ENCODE data around the gene ELMOD1.

ELMOD1 gene

DNA sequence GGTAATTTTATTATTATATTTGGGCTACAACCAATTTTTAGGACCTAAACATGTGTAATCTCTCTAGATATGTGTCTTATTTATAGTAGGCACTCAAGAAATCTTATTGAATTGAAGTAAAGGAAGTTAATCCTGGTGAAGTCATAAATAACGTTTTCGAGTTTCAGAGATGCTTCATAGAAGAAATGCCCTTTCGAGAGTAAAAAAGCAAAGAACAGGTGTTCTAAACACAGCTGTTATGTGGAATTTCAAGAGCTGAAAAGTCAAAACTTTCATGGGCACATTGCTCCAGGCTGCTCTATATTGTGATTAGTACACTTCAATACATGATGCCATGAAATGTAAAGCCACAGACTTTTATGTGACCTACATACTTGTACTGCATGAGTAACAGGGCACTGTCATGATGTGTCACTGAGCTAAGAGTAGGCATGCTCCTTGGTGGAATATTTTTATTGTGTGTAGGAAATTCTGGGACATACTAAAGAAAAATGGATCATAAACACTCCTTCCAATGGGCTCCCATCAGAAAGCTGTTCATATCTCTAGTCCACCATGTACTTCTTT, 7.2 kb upstream of the ELMOD1 start:
- no peak for DNase-seq (ENCODE audit: low read depth in 2 of 2, low spot score in 1 of 2)

DNA sequence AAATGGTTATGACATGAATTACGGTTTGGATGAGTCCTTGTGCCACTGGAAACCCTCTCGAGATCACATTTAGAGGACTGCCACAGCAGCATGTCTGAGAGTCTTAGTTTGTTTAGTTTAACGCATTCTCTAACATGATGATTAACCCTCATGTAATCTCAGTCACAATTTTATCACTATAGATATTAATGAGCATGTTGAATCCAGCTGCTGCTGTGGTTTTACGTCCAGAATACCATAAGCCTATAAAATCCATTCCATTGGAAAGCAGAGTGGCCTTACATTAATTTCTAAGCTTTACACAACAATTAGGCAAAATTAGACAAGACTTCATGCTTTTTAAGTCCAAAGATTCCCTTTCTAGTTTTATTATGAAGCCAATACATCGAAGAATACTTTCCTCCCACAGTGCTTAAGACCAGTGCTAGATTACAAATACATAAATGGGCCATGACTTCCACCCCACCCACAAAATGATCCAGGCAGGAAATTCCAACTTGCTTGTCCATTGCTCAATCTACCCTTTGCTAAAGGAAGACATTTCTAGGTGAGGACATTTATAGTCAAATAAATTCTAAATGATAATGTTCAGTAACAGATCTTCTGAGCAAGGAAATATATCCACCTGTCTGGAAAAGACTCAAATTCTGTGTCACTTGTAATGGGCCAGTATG, 3.5 kb upstream of the ELMOD1 start:
- DNase-seq (ENCODE audit: low read depth in 2 of 2, low spot score in 1 of 2), result no peak

DNA sequence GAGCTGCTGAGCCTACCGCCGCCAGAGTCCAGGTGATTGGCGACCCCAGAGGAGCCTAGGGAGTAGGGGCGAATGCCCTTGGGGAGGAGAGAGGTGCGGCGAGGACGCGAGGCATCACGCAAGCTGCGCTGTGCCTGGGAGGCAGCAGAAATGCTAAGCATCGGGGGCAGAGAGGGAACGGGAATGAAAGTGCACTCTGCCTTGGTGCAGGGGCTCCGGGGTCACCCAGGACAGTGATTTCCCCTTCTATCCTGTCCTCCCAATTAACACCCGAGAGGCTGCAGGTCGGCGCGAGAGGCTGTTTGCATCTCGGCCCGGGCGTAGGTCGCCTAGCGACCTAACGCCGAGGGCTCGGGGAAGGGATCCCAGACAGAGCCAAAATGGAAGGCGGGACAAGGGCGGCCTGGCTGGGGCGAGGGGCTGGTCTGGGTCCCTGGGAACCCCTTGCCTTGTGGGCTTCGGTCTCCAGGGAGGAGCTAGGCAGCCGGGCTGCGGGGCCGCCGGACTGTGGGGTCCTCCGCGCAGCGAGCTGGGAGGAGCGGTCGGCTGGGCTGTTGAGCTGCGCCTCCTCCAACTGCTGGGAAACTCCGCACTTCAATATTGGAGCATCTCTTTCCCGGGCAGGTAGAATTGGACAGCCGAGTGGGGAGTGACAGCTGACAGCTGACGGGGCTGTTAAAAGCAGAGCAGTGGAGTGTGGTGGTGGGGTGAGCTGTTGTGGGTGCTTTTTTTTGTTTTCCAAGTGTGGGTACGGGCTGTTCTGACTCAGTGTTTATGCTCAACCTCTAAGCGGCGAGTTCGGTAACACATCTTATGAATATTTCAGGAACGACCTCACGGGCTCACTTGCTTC, 657 bp downstream of the ELMOD1 start:
- DNase-seq (ENCODE audit: low read depth in 2 of 2, low spot score in 1 of 2), result no peak

- DNase-seq (ENCODE audit: low read depth in 2 of 2, low spot score in 1 of 2), result no peak
These were observed 1.3 kb downstream of the ELMOD1 start for GRCh38 chr11:107592231-107592590.

- no peak for DNase-seq (ENCODE audit: low read depth in 2 of 2, low spot score in 1 of 2)
These were observed 1.9 kb downstream of the ELMOD1 start for GRCh38 chr11:107592813-107593212.

DNA sequence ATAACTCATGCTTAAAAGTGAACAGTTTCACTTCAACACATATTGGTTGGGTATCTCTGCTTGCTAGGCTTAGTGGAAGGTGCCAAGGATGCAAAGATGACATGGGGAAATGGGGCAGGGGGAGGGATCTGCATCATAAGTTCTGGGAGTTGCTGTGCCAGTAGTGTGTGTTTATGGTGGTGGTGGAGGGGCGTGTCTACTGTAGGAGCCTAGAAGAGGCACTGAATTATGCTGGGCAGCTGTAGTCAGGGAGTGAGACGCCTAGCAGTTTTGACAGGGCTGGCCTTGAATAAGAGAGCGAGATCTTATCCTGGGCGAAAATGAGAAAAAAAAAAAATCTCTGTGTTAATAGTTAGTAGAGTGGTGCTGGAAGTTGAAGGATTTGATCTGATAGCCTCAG, 3.0 kb downstream of the ELMOD1 start:
- DNase-seq (ENCODE audit: low read depth in 2 of 2, low spot score in 1 of 2), result no peak

GRCh38 chr11:107594736-107595135, 3.8 kb downstream of the ELMOD1 start:
- DNase-seq (ENCODE audit: low read depth in 2 of 2, low spot score in 1 of 2), result no peak

DNA sequence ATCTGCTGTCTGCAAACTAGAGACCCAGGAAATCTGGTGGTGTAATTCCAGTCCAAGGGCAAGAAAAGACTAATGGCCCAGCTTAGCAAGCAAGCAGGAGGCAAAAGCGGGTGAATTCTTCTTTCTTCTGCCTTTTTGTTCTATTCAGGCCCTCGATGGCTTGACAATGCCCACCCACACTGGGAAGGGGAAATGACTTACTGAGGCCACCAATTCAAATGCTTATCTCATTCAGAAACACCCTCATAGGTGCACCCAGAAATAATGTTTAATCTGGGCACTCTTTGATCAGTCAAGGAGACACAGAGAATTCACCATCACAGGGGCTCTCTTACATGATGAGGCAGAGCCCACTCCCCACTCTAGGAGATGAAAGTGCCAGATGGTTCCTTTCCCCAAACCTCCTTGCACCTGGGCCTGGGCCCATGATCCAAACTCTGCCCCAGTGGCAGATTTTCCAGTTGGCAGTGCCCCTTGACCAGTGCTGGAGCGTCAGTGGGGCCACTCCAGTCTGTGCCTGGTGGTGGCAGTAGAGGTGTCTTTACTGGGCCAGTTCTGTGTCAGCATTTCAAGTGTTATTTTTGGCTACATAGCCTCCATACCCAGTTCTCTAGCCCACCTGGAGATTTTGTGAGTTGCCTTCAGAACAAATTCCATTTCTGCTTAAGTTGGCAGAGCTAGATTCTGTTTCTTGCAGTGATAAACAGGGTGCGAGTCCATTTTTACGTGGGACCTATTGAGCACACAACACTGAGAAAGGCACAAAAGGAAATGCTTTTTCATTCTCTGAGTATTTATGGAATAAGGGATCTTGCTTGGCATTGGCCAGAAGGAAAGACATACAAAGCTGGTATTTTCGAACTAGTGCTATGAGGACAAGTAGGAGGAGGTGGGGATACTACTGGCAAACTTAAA, 7.5 kb downstream of the ELMOD1 start:
- no peak for DNase-seq (ENCODE audit: low read depth in 2 of 2, low spot score in 1 of 2)

- no peak for DNase-seq (ENCODE audit: low read depth in 2 of 2, low spot score in 1 of 2)
These were observed 14.4 kb downstream of the ELMOD1 start for GRCh38 chr11:107605061-107606006.

DNA sequence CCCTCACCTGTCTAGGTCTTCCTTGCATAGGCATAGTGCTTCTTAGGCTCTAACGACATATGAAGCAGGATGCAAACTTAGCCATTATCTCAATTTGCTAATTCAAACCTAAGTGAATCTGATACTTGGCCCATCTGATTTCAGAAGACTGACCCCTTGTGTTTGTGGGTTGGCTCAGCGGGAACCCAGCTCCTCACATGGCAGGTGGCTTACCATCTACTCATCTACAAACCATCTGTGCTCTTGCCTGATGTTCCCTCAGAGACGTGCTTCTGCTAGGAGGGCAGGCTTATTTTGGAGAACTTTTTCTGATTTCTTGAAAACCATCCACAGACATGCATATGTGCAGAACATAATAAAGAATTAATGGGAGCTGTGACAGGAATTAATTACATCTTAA, 15.2 kb downstream of the ELMOD1 start:
- no peak for DNase-seq (ENCODE audit: low read depth in 2 of 2, low spot score in 1 of 2)

GRCh38 chr11:107608809-107609208, 17.9 kb downstream of the ELMOD1 start:
- no peak for DNase-seq (ENCODE audit: low read depth in 2 of 2, low spot score in 1 of 2)

GRCh38 chr11:107609400-107610218, 18.7 kb downstream of the ELMOD1 start:
- no peak for DNase-seq (ENCODE audit: low read depth in 2 of 2, low spot score in 1 of 2)

GRCh38 chr11:107612445-107612844, 21.5 kb downstream of the ELMOD1 start:
- no peak for DNase-seq (ENCODE audit: low read depth in 2 of 2, low spot score in 1 of 2)

DNA sequence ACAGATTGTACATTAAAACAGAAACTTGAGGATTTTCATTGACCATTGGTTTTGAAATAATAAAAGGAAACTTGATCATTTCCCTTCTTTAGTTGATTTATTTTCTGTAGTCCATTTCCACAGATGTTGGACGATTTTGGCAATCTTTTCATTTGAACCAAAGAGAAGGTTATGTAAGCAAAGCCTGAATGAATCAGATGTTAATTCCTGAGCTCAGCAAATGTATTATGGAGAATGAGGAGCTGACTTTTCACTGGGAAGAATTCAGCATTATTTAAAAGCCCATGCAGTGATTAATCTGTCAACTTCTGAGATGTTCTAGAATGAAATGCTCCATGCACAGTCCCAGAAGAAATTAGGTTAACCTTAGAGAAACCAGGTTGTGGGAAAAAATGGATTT, 29.0 kb downstream of the ELMOD1 start:
- DNase-seq (ENCODE audit: low read depth in 2 of 2, low spot score in 1 of 2), result no peak

GRCh38 chr11:107621081-107621480, 30.1 kb downstream of the ELMOD1 start:
- DNase-seq (ENCODE audit: low read depth in 2 of 2, low spot score in 1 of 2), result no peak

DNA sequence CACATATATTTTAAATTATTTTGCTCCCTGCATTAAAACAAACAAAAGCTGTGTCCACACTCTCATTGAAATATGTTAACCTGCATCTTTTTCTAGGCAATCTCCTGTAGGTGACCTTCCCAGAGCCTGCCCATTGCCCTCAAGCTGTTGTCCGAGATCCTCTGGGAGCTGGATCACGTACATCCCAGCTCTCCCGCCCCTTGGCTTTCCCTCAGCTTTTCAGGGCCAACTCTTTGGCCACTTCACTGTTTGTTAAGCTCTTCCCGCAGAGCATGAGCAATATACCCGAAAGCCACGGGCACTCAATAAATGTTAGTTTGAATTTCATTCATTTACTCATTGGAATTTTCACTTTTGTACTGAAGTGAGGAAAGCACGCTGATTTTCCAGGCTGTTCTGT, 32.2 kb downstream of the ELMOD1 start:
- DNase-seq (ENCODE audit: low read depth in 2 of 2, low spot score in 1 of 2), result no peak

GRCh38 chr11:107624983-107625684, 34.2 kb downstream of the ELMOD1 start:
- DNase-seq (ENCODE audit: low read depth in 2 of 2, low spot score in 1 of 2), result no peak

- no peak for DNase-seq (ENCODE audit: low read depth in 2 of 2, low spot score in 1 of 2)
These were observed 34.7 kb downstream of the ELMOD1 start for GRCh38 chr11:107625685-107625989.

DNA sequence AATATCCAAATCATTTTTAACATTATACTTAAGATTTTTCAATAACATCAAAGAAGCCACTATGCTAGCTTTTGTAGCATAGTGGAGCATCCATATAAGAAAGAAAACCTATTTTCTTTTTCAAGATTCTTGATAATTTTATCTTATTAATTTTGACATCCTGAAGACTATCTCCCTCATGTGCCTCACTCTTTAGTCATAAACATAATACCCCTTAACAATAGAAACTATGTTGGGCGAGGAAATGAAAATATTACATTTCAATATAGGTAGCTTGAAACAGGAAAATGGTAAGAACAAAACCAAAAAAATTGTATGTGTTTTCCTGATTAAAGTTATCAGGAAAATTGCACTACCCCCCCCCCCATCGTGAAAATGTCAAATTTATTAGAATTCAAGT, 40.1 kb downstream of the ELMOD1 start:
- no peak for DNase-seq (ENCODE audit: low read depth in 2 of 2, low spot score in 1 of 2)

All from stimulated activated CD8-positive, alpha-beta memory T cell treated with anti-CD3 and anti-CD28 coated beads, Interleukin-4, amount 100 ng/mL, for 1 hour (primary cell).